Measurements from ENCODE around the gene ITGA2. TPM values are rescaled to one million over a fixed set of nuclear protein-coding genes. Genes with fewer than 3 reads are reported as not detected.

The ITGA2 gene
- total and polyA plus RNA-seq, 7 donors, result 0.10 to 0.91 (median 0.64) TPM

- Histone ChIP-seq H3K4me3 (no peak overlapping the region), H3K27ac (no peak overlapping the region), H3K27me3 (ENCODE audit: insufficient read depth in 3 of 3, low read length in 2 of 3) (no peaks in the 10 kb centered on the region), H3K9me3 (no peaks in the 10 kb centered on the region), H3K36me3 (ENCODE audit: insufficient read depth in 1 of 2, low read depth in 1 of 2) (no peaks in the 10 kb centered on the region), H3K4me1 (no peaks in the 10 kb centered on the region)
- TF ChIP-seq, protein P1, sequence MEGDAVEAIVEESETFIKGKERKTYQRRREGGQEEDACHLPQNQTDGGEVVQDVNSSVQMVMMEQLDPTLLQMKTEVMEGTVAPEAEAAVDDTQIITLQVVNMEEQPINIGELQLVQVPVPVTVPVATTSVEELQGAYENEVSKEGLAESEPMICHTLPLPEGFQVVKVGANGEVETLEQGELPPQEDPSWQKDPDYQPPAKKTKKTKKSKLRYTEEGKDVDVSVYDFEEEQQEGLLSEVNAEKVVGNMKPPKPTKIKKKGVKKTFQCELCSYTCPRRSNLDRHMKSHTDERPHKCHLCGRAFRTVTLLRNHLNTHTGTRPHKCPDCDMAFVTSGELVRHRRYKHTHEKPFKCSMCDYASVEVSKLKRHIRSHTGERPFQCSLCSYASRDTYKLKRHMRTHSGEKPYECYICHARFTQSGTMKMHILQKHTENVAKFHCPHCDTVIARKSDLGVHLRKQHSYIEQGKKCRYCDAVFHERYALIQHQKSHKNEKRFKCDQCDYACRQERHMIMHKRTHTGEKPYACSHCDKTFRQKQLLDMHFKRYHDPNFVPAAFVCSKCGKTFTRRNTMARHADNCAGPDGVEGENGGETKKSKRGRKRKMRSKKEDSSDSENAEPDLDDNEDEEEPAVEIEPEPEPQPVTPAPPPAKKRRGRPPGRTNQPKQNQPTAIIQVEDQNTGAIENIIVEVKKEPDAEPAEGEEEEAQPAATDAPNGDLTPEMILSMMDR (IDR thresholded peaks at IDR 0.05), result no peak
- ATAC-seq (no peak), DNase-seq (no peak)
- intact Hi-C loops (cut with DNase I), result no loop called here
- WGBS, 3 donors, result 77 to 83% (median 83%) methylated on average over 4 of the region's 4 CpGs
Measured at GRCh38 chr5:53024535-53024934, 35.4 kb downstream of the ITGA2 start.

- Histone ChIP-seq H3K36me3 (ENCODE audit: insufficient read depth in 1 of 2, low read depth in 1 of 2) (no peaks in the 10 kb centered on the region), H3K9me3 (no peaks in the 10 kb centered on the region), H3K27ac (no peak overlapping the region), H3K4me3 (no peak overlapping the region), H3K27me3 (ENCODE audit: insufficient read depth in 3 of 3, low read length in 2 of 3) (no peaks in the 10 kb centered on the region), H3K4me1 (no peaks in the 10 kb centered on the region)
- intact Hi-C loops (cut with DNase I), result no loop called here
- WGBS, 3 donors, result 74 to 81% (median 77%) methylated on average over 5 of the region's 5 CpGs
- no peak for DNase-seq
- TF ChIP-seq, protein P1 (IDR thresholded peaks at IDR 0.05), result no peak
- ATAC-seq, result no peak
Measured at GRCh38 chr5:53025487-53025886, 36.3 kb downstream of the ITGA2 start.

- Histone ChIP-seq H3K4me1 (no peaks in the 10 kb centered on the region), H3K36me3 (ENCODE audit: insufficient read depth in 1 of 2, low read depth in 1 of 2) (no peaks in the 10 kb centered on the region), H3K27ac (no peak overlapping the region), H3K4me3 (no peak overlapping the region), H3K27me3 (ENCODE audit: insufficient read depth in 3 of 3, low read length in 2 of 3) (no peaks in the 10 kb centered on the region), H3K9me3 (no peaks in the 10 kb centered on the region)
- 40 to 65% (median 53%) methylated on average over 4 of the region's 4 CpGs for WGBS, 3 donors
- intact Hi-C loops (cut with DNase I), result no loop called here
- TF ChIP-seq, protein P1 (IDR thresholded peaks at IDR 0.05), result no peak
- peak; percentile 19 to 46 for DNase-seq
- ATAC-seq, result no peak
Measured at GRCh38 chr5:53027913-53028312, 38.8 kb downstream of the ITGA2 start.

DNA sequence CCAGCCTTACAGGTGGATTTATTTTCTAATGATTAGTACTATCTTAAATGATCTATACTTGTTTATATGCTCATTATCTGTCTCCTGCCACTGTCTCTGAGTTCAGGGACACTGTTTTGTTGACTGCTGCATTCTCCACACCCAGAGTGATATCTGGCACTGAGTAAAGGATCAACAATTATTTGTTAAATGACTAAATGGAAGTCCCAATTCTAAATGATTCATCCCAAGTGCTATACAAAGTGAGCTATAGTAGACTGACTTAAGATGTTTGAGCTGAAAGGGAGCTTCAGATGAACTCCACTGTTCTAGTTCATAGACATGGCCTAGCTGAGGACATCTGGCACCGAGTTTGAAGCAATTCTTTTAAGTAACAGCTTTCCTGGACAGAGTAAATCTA is 40.5 kb downstream of the ITGA2 start:
- DNase-seq (no peak), ATAC-seq (no peak)
- Histone ChIP-seq H3K36me3 (ENCODE audit: insufficient read depth in 1 of 2, low read depth in 1 of 2) (no peaks in the 10 kb centered on the region), H3K27me3 (ENCODE audit: insufficient read depth in 3 of 3, low read length in 2 of 3) (no peaks in the 10 kb centered on the region), H3K9me3 (no peaks in the 10 kb centered on the region), H3K4me3 (no peak overlapping the region), H3K27ac (no peak overlapping the region), H3K4me1 (no peaks in the 10 kb centered on the region)
- intact Hi-C loops (cut with DNase I), result loop anchor here in 1 of 2 donors (5.0 kb wide), 1 partner anchor 42 kb away; the partner anchor contains the start of gene ITGA2
- WGBS, 3 donors, result 82 to 92% (median 85%) methylated on average over 1 of the region's 1 CpG
- TF ChIP-seq, protein P1 (IDR thresholded peaks at IDR 0.05), result no peak

DNA sequence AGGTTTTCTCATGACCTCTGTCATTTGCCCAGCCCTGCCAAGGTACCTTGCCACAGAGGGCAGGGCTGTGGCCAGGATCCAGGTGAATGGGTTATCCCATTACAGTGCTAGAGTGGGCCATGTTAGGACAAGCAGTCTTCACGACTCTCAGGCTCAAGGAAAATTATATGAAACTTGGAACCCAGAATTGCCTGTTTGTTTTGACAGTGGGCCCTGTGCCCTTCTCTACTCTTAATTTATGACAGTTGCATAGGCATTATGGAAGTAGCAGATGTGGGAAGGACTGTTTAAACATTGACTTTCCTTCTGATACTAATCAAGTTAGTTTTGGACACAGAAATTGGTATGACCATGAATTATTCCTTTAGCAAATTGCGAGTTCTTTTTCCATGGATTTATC is 41.7 kb downstream of the ITGA2 start:
- TF ChIP-seq, protein P1 (IDR thresholded peaks at IDR 0.05), result no peak
- no peaks in the 10 kb centered on the region for H3K27me3 ChIP-seq (ENCODE audit: insufficient read depth in 3 of 3, low read length in 2 of 3)
- intact Hi-C loops (cut with DNase I), result loop anchor here in 1 of 2 donors (5.0 kb wide), 1 partner anchor 44 kb away; the partner anchor contains the start of gene ITGA2
- H3K4me1 ChIP-seq, result no peaks in the 10 kb centered on the region
- H3K36me3 ChIP-seq (ENCODE audit: insufficient read depth in 1 of 2, low read depth in 1 of 2), result no peaks in the 10 kb centered on the region
- no peak overlapping the region for H3K4me3 ChIP-seq
- 22 to 39% (median 29%) methylated on average over 2 of the region's 2 CpGs for WGBS, 3 donors
- no peak for ATAC-seq
- H3K27ac ChIP-seq, result no peak overlapping the region
- no peaks in the 10 kb centered on the region for H3K9me3 ChIP-seq
- DNase-seq, result no peak

Measured in psoas muscle (tissue), 8 donors.